ENCODE measurements around the gene GDF9. TPM values are rescaled to one million over a fixed set of nuclear protein-coding genes. Genes with fewer than 3 reads are reported as not detected.

The GDF9 gene
- total and polyA plus RNA-seq, 9 donors: 0.20 to 0.93 (median 0.30) TPM; not detected in 2

DNA sequence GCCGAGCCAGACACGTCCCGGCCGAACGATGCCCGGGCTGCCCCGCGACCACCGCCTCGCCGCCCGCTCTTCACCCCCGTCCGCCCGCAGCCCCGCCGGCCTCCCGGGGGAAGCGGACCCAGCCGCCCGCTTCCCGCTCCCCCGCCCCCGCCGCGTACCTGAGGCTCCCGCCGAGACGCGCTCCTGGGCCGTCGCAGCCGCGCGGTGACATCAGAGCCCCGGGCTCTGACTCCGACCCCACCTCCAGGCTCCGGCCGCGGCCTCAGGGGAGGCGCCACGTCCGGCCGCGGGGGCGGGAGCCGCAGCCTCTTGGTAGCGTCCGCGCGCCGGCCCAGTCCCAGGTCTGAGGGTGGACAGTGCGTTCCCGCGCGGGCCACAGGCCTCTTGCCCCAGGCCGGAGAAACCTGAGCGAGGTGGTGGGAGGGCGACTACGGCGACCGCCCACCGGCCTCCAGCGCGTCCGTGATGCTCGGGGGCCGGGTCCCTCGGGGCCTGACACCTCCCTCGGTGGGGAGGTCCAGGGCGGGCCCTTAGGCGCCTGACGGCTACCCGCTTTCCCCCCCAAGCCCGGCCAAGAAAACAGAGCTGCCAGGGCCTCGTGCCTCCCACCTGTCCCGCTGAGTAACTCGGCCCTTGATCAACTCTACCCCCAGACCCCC, 35.7 kb downstream of the GDF9 start, which contains the start of gene SHROOM1:
Gene SHROOM1 (minus strand): TSS at position 212 of the 659 bp plus-strand sequence. CDS start 4,507 bp downstream, outside the sequence.
- no peaks in the 10 kb centered on the region for H3K36me3 ChIP-seq
- no peaks in the 10 kb centered on the region for H3K9me3 ChIP-seq
- peak; percentile 51 to 73 (median 52) for DNase-seq
- peak within 1 kb of the TSS; percentile 71 for H3K4me3 ChIP-seq
- WGBS, 3 donors: 2 to 6% (median 4%) methylated on average over 15 to 78 of the region's 78 CpGs
- H3K27ac ChIP-seq: peak within 1 kb of the TSS; percentile 53 to 68
- intact Hi-C loops (cut with DNase I): no loop called here
- TF ChIP-seq, protein P1, sequence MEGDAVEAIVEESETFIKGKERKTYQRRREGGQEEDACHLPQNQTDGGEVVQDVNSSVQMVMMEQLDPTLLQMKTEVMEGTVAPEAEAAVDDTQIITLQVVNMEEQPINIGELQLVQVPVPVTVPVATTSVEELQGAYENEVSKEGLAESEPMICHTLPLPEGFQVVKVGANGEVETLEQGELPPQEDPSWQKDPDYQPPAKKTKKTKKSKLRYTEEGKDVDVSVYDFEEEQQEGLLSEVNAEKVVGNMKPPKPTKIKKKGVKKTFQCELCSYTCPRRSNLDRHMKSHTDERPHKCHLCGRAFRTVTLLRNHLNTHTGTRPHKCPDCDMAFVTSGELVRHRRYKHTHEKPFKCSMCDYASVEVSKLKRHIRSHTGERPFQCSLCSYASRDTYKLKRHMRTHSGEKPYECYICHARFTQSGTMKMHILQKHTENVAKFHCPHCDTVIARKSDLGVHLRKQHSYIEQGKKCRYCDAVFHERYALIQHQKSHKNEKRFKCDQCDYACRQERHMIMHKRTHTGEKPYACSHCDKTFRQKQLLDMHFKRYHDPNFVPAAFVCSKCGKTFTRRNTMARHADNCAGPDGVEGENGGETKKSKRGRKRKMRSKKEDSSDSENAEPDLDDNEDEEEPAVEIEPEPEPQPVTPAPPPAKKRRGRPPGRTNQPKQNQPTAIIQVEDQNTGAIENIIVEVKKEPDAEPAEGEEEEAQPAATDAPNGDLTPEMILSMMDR (IDR thresholded peaks at IDR 0.05): no peak
- no peak for TF ChIP-seq POLR2A (IDR thresholded peaks at IDR 0.05)
- TF ChIP-seq EP300 (IDR thresholded peaks at IDR 0.05): no peak
- no peaks in the 10 kb centered on the region for H3K4me1 ChIP-seq (ENCODE audit: insufficient read depth)
- no peaks in the 10 kb centered on the region for H3K27me3 ChIP-seq

DNA sequence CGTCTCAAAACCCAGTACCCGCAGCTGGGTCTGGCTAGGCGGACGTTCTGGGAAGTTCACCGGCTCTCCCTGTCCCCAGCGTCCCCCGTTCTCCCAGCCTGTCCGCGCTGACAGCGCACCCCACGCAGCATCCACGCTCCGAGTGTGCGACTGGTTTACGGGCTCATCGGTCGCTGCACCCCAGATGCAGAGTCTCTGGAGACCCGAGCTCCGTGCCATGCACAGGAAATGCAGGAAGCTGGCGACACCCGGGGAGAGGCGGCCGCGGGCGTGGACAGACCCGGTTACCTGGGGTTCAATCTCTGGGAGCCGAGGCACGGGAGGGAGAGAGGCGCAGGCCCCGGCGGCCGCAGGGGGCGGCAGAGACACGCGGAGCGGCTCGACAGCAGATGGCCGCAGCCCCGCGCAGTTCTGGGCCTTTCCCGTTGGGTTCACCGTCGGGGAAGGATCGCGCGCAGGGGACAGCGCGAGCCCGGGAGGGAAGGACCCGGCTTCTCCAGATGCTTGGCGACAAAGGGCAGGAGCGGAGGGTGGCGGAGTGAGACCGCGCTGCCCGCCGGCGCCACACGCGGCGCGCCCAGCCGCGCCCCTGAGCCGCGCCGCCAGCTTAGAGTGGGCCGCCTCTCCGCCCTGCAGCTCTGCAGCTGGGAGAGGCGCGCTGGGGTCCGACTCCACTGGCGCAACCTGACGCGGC, 36.4 kb downstream of the GDF9 start:
- Histone ChIP-seq H3K9me3 (no peaks in the 10 kb centered on the region), H3K27ac (peak overlapping the region; percentile 53 to 68), H3K27me3 (no peaks in the 10 kb centered on the region), H3K4me1 (ENCODE audit: insufficient read depth) (no peaks in the 10 kb centered on the region), H3K36me3 (no peaks in the 10 kb centered on the region), H3K4me3 (peak overlapping the region; percentile 71)
- 1 to 3% (median 3%) methylated on average over 73 to 75 of the region's 75 CpGs for WGBS, 3 donors
- peak; percentile 71 to 86 (median 75) for DNase-seq
- TF ChIP-seq, protein P1 (IDR thresholded peaks at IDR 0.05): peak; percentile 81 to 86 (median 85)
- TF ChIP-seq POLR2A (IDR thresholded peaks at IDR 0.05) (no peak), EP300 (IDR thresholded peaks at IDR 0.05) (no peak)
- intact Hi-C loops (cut with DNase I): loop anchor here in 2 of 4 donors (10.0 kb wide), 1 partner anchor 445 kb away; no protein-coding TSS in a partner anchor

- 77 to 84% (median 80%) methylated on average over 4 of the region's 4 CpGs for WGBS, 3 donors
- peak in 1 of 5 donors; percentile 25 for DNase-seq
- no peak overlapping the region for H3K4me3 ChIP-seq
Measured at GRCh38 chr5:132828846-132829494, 37.3 kb downstream of the GDF9 start.

More at GRCh38 chr5:132828846-132829494, 37.3 kb downstream of the GDF9 start:
- Histone ChIP-seq H3K27me3 (no peaks in the 10 kb centered on the region), H3K4me1 (ENCODE audit: insufficient read depth) (no peaks in the 10 kb centered on the region), H3K9me3 (no peaks in the 10 kb centered on the region), H3K36me3 (no peaks in the 10 kb centered on the region), H3K27ac (no peak overlapping the region)
- intact Hi-C loops (cut with DNase I): loop anchor here in 2 of 4 donors (10.0 kb wide), 1 partner anchor 444 kb away; no protein-coding TSS in a partner anchor
- TF ChIP-seq POLR2A (IDR thresholded peaks at IDR 0.05) (no peak), EP300 (IDR thresholded peaks at IDR 0.05) (no peak)
- TF ChIP-seq, protein P1 (IDR thresholded peaks at IDR 0.05): no peak
